ENCODE data around the gene TMEM131.
"Not testable (repeated sequence)": the region's sequence is repeated elsewhere in the genome, so short reads cannot be mapped to it uniquely, and the experiment has no call there.

Gene TMEM131

DNA sequence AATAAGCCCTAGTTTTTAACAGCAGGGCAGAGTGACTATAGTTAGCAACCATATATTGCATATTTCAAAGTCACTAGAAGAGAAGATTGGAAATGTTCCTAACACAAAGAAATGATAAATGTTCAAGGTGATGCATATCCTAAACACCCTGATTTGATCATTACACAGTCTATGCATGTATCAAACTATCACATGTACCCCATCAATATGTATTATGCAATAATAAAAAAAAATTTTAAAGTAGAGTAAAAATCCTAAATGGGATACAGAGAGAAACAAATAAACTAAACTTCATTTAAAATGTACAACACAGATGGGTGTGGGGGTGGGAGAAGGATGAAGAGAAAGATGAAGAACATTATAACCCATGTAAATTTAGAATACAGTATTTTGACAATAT lies 93.9 kb downstream of the TMEM131 start:
- DNase-seq (ENCODE audit: low read depth): no peak
- TF ChIP-seq, protein P1, sequence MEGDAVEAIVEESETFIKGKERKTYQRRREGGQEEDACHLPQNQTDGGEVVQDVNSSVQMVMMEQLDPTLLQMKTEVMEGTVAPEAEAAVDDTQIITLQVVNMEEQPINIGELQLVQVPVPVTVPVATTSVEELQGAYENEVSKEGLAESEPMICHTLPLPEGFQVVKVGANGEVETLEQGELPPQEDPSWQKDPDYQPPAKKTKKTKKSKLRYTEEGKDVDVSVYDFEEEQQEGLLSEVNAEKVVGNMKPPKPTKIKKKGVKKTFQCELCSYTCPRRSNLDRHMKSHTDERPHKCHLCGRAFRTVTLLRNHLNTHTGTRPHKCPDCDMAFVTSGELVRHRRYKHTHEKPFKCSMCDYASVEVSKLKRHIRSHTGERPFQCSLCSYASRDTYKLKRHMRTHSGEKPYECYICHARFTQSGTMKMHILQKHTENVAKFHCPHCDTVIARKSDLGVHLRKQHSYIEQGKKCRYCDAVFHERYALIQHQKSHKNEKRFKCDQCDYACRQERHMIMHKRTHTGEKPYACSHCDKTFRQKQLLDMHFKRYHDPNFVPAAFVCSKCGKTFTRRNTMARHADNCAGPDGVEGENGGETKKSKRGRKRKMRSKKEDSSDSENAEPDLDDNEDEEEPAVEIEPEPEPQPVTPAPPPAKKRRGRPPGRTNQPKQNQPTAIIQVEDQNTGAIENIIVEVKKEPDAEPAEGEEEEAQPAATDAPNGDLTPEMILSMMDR (IDR thresholded peaks at IDR 0.05; ENCODE audit: low read depth, low read length): no peak
- TF ChIP-seq, protein P2, sequence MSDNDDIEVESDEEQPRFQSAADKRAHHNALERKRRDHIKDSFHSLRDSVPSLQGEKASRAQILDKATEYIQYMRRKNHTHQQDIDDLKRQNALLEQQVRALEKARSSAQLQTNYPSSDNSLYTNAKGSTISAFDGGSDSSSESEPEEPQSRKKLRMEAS (IDR thresholded peaks at IDR 0.05; ENCODE audit: low read depth, low read length): no peak
- TF ChIP-seq MYC (IDR thresholded peaks at IDR 0.05; ENCODE audit: low read depth, low read length) (no peak), POLR2A (IDR thresholded peaks at IDR 0.05; ENCODE audit: extremely low read depth, insufficient read length) (no peak)
- no peak overlapping the region for H3K4me3 ChIP-seq (ENCODE audit: low read depth, low read length)

DNA sequence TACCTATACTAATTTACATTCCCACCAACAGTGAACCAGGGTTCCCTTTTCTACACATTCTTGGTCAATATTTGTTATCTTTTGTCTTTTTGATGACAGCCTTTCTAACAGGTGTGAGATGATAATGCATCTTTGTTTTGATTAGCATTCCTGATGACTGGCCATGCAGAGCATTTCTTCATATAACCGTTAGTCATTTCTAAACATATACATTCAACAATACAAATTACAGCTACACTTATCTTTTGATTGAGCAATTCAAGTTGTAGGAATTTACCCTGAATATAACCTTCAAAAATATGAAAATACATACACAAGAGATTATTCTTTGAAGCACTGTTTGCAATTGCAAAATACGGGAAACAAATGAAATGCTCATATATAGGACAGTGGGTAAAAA lies 94.9 kb downstream of the TMEM131 start:
- H3K4me3 ChIP-seq (ENCODE audit: low read depth, low read length): no peak overlapping the region
- TF ChIP-seq MYC (IDR thresholded peaks at IDR 0.05; ENCODE audit: low read depth, low read length): no peak
- TF ChIP-seq, protein P2 (IDR thresholded peaks at IDR 0.05; ENCODE audit: low read depth, low read length): no peak
- TF ChIP-seq POLR2A (IDR thresholded peaks at IDR 0.05; ENCODE audit: extremely low read depth, insufficient read length): no peak
- TF ChIP-seq, protein P1 (IDR thresholded peaks at IDR 0.05; ENCODE audit: low read depth, low read length): no peak
- DNase-seq (ENCODE audit: low read depth): no peak

DNA sequence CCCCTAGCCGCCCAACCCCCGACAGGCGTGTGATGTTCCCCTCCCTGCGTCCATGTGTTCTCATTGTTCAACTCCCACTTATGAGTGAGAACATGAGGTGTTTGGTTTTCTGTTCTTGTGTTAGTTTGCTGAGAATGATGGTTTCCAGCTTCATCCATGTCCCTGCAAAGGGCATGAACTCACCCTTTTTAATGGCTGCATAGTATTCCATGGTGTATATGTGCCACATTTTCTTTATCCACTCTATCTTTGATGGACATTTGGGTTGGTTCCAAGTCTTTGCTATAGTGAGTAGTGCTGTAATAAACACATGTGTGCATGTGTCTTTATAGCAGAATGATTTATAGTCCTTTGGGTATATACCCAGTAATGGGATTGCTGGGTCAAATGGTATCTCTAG lies 102.7 kb downstream of the TMEM131 start:
- DNase-seq (ENCODE audit: low read depth); H3K4me3 ChIP-seq (ENCODE audit: low read depth, low read length): not testable (repeated sequence)

DNA sequence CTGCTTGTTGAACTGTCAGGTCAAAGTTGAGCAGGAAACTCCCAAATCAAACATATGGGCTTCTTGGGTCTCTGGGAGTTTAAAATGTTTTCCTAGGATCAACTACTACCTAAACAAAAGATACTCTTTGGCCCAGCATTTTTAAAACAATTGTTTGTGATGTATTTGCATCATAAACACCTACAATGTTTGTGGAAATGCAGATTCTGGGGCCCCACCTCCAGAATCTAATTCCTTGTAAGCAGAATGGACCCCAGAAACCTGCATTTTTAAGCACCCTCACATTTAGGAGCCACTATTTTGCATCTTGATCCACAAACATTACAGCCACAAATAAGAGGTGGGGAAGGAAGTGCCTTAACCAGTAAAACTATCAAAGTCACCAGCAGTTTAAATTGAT lies 104.1 kb downstream of the TMEM131 start:
- TF ChIP-seq MYC (IDR thresholded peaks at IDR 0.05; ENCODE audit: low read depth, low read length) (no peak), POLR2A (IDR thresholded peaks at IDR 0.05; ENCODE audit: extremely low read depth, insufficient read length) (no peak)
- TF ChIP-seq, protein P1 (IDR thresholded peaks at IDR 0.05; ENCODE audit: low read depth, low read length): no peak
- TF ChIP-seq, protein P2 (IDR thresholded peaks at IDR 0.05; ENCODE audit: low read depth, low read length): no peak
- DNase-seq (ENCODE audit: low read depth): no peak
- H3K4me3 ChIP-seq (ENCODE audit: low read depth, low read length): no peak overlapping the region

DNA sequence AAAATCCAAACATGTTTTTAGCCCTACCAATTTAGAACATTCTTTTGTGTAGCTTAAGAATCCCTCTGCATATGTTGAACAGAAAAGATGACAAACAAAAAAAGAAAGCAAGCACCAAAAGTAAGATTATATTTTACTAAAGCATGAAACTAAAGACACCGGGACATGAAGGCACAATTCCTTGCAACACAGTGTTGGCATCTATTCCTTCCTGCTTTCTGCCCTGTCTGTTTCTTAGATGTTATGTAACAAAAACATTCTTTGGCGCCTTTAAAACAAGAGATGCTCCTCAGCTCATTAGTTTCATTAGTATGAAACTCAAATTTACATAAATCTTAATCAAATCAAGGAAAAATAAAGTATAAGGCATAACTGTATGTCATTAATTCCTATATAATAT lies 106.6 kb downstream of the TMEM131 start:
- no peak for DNase-seq (ENCODE audit: low read depth)
- no peak for TF ChIP-seq MYC (IDR thresholded peaks at IDR 0.05; ENCODE audit: low read depth, low read length)
- TF ChIP-seq, protein P1 (IDR thresholded peaks at IDR 0.05; ENCODE audit: low read depth, low read length): no peak
- no peak for TF ChIP-seq POLR2A (IDR thresholded peaks at IDR 0.05; ENCODE audit: extremely low read depth, insufficient read length)
- TF ChIP-seq, protein P2 (IDR thresholded peaks at IDR 0.05; ENCODE audit: low read depth, low read length): no peak
- no peak overlapping the region for H3K4me3 ChIP-seq (ENCODE audit: low read depth, low read length)

DNA sequence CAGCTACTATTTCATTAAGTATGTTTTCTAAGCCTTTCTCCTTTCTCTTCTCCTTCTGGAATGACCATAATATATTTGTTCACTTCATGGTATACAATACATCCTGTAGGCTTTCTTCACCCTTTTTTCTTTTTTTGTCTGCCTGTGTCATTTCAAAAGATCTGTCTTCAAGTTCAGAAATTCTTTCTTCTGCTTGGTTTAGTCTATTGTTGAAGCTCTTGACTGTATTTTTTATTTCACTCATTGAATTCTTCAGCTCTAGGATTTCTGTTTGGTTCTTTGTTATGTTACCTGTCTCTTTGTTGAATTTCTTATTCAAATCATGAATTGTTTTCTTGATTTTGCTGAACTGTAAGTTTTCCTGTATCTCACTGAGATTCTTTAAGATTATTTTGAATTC lies 109.9 kb downstream of the TMEM131 start:
- no peak overlapping the region for H3K4me3 ChIP-seq (ENCODE audit: low read depth, low read length)
- TF ChIP-seq, protein P1 (IDR thresholded peaks at IDR 0.05; ENCODE audit: low read depth, low read length): no peak
- TF ChIP-seq MYC (IDR thresholded peaks at IDR 0.05; ENCODE audit: low read depth, low read length): no peak
- TF ChIP-seq POLR2A (IDR thresholded peaks at IDR 0.05; ENCODE audit: extremely low read depth, insufficient read length): no peak
- TF ChIP-seq, protein P2 (IDR thresholded peaks at IDR 0.05; ENCODE audit: low read depth, low read length): no peak
- no peak for DNase-seq (ENCODE audit: low read depth)

All from NB4 (cell line).